PC-9 (cell line): Measurements from ENCODE around the gene CENPM.

ENCODE experiments used
- CTCF ChIP-seq: fragments of 200-600 bp; sonication (generic); conservative IDR thresholded peaks from 2 replicates; pipeline ENCODE4 v1.6.1; 2017; ENCODE audit warnings: mixed run types, antibody characterized with exemption, mild to moderate bottlenecking, moderate library complexity
- EZH2 ChIP-seq: fragments of 200-600 bp; sonication (generic); IDR thresholded peaks from 2 replicates; pipeline ENCODE4 v1.8.0; 2017; ENCODE audit warnings: antibody characterized with exemption, low read depth

GRCh38 chr22:41914611-41915034, 32.3 kb downstream of the CENPM start:
- no peak for TF ChIP-seq CTCF
- no peak for TF ChIP-seq EZH2
